GM23338 (cell line): Measurements from ENCODE around the gene CSTPP1.

ENCODE experiments used
- CTCF ChIP-seq, 2 experiments: fragments of 200-600 bp in 1 of 2; sonication (generic) in 1 of 2; conservative IDR thresholded peaks; 2 replicates each; pipeline versions ENCODE4 v1.5.1 to v1.6.1; 2016 to 2017; ENCODE audit warnings: antibody characterized with exemption in 2 of 2, low read depth in 2 of 2, mild to moderate bottlenecking in 2 of 2, moderate library complexity in 1 of 2
- REST ChIP-seq: IDR thresholded peaks from one replicate; pipeline ENCODE4 v1.6.1; 2018; ENCODE audit warnings: antibody characterized with exemption; ENCODE audit not compliant: unreplicated experiment

- no peak for TF ChIP-seq CTCF (conservative IDR thresholded peaks at IDR 0.05; ENCODE audit: low read depth in 2 of 2)
- no peak for TF ChIP-seq REST
Measured at GRCh38 chr11:47178737-47179654, 242.4 kb downstream of the CSTPP1 start.
